Inflammatory macrophage treated with lipopolysaccharide for 1 hour (primary cell): ENCODE measurements around the gene BANP.
"Not testable (repeated sequence)": the region's sequence is repeated elsewhere in the genome, so short reads cannot be mapped to it uniquely, and the experiment has no call there.

Experiments used
- DNase-seq, 2 donors: peaks; one replicate each; pipeline ENCODE4 v3.0.0-alpha.2; 2020 to 2022

The BANP gene

DNA sequence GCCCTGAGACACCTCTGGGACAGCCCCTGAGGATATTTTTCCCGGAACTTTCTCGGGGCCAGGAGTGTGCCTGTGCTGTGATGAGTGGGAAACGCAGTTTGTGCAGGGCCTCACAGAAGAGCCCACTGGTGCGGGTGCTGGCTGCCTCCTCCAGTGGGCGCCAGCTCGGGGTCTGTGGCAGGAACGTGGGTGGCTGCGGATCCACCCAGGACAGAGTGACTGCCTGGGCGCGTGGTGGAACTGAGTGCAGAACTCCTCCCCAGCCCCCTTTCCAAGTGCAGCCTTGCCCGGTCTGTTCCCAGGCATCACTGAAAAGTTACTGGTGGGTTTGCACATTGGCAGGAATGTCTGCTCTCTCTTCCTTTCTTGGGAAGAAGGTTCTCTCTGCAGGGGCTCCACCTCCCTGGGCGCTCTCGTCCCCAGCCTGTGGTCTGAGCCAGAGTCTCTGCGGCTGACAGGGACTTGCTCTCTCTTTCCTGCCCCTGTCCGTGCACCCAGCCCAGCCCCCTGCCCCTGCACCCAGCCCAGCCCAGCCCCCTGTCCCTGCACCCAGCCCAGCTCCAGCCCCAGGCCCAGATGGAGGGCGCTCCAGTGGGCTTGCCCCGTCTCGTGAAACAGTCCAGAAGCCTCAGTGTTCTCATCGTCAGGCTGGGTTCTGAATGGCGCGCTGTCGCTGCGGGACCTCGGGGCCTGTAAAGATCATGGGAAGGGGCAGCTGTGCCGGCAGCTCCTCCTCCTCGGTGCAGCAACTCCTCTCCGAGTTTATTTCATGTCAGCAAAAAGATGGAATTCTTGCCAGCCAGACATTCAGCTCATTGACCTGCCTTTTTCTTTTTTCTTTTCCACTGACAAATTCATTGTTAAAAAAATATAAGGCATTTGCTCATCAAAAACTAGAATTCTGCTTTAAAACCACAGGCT, 117.5 kb downstream of the BANP start:
- no peak for DNase-seq

DNA sequence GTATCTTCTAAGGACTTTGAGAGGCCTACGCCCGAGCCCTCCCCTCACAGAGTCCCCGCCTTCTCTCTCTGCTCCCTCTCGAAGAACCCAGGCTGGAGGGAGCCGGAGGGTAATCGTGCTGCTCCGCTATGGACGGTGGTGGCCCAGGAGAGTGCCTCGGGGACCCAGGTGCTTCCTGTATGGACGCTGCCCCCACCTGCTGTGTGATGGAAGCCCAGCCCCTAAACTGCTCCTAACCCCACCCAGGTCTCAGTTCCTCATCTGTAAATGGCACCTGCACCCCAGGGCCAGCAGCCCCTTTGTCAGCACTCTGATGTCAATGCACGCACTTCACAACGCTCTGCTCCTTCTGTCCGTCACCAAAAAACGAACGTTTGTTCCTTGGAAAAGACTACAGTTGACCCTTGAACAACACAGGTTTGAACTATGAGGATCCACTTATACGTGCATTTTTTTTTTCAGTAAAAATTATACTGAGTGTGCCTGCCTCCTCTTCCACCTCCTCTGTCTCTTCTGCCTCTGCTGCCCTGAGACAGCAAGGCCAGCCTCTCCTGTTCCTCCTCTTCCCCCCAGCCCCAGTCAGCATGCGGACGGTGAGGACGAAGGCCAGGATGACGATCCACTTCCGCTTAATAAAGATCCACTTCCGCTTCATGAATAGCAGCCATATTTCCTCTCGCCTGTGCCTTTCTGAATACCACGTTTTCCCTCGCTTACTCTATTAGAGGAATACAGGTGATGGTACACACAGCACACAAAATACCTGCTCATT, 118.3 kb downstream of the BANP start:
- DNase-seq, result no peak

DNA sequence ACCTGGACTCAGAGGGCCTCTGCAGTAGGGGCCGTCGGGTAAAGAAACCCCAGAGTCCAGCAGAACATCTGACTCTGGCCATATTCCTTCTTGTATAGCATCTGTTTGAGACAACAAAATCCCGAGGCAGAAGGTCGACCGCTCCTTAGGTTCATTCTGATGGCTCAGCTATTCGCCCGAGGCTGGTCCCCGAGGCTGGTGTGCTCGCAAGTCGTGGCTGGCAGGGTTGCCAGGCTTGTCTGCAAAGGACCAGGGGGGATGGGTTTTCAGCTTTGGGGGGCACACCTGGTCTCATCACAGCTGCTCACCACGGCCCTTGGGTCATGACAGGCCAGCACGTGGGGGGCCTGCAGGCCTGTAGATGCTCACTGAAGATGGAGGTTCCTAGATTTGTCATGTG, 119.1 kb downstream of the BANP start:
- no peak for DNase-seq

DNA sequence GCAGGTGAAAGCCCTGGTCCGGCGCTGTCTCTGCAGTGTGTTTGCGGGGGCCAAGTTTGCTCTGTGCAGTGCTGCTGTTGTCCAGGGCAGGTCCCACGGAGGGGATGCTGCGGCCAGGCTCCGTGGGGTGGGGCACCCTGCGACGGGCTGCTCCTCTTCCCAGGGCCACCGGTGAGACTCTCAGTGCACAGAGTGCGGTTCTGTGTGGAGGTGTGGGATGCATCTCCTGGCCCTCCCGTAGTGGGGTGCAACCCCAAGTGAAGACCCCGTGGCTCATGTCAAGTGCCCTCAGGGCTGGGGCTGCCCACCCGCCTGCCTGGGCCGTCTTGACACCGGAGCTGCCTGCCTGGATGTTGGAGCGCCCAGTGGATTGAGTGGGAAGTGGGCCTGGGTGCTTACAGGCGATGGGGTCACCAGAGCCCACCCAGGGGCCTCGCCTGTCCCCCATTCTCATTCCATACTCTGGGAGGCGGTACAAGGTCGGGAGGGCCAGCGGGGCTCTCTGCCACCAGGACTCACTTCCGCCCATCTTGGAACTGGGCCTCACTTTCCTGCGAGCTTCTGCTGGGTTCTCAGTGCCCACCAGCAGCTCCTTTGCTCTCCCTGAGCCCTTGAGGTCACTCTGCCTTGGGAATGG, 119.9 kb downstream of the BANP start:
- DNase-seq, result no peak

DNA sequence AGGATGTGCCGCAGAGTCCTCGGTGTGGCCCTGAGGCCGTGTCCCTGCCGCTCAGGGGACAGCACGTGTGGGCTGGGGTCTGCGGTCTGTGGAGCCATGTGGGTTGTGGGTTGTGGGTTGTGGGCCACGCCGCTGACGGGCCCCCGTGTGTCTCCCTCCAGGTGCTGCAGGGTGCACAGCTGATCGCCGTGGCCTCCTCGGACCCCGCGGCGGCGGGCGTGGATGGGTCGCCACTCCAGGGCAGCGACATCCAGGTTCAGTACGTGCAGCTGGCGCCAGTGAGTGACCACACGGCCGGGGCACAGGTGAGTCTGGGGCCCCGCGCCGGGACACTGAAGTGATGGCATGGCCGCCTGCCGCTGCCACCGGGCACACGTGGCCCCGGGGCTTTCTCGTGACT, 120.7 kb downstream of the BANP start:
- DNase-seq, result no peak

DNA sequence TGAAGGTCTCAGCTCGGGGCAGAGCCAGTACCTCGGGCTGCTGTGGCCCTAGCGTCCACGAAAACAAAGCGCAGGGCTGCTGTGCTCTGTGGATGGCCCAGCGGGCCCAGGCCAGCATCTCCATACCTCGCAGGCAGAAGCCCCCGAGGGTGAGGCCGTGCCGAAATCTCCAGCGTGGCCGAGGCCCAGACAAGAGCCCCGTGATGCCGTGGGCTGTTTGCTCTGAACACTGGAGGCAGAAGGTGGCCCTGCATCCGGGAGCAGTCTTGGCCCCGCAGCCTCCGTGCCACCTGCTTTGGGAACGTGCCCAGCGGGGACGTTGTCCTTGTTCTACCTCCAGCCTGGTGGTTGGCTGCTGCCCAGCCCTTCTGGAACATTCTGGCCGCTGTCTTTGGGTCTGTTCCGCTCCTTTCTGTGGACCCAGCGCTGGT, 121.4 kb downstream of the BANP start:
- DNase-seq, result no peak

DNA sequence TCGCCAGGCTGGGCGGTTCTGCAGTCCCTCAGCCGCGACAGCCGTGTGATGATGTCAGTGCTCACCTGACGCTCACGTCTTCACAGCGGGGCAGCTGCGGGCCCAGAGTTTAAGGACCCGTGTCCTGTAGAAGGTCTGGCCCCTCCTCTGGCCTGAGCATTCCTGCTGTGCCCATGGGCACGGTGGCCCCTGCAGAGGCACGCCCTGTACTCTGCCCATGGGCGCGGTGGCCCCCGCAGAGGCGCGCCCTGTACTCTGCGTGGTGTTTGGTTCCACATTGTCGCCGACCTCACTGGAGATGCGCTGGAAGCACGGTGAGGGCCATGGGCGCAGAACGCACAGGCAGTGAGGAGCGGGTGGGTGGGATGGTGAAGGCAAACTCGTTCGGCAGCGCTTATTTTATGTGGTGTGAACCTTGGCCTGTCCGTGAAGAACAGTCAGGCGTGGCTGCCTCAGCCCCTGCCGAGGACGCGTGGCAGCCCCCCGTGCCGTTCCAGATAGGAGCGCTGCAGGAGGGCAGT, 122.0 kb downstream of the BANP start:
- no peak for DNase-seq

DNA sequence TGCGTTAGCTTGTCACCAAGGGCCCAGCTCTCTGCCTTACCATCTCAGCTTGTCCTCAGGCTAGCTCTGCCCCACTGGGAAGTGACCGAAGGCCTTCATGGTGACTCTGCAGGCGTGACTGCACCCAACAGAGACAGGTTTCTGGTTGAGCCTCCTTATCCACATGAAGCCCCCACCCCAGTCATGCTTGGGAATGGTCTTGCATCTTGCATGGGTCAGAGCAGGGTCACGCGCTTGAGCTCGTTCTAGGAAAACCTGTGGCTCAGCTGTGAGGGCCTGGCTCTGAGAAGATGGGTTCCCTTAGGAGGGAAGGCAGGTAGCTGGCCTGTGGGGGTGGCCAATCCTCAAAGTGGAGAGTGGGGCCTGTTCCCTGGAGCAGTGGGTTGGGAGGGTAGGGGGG, 122.8 kb downstream of the BANP start:
- no peak for DNase-seq

DNA sequence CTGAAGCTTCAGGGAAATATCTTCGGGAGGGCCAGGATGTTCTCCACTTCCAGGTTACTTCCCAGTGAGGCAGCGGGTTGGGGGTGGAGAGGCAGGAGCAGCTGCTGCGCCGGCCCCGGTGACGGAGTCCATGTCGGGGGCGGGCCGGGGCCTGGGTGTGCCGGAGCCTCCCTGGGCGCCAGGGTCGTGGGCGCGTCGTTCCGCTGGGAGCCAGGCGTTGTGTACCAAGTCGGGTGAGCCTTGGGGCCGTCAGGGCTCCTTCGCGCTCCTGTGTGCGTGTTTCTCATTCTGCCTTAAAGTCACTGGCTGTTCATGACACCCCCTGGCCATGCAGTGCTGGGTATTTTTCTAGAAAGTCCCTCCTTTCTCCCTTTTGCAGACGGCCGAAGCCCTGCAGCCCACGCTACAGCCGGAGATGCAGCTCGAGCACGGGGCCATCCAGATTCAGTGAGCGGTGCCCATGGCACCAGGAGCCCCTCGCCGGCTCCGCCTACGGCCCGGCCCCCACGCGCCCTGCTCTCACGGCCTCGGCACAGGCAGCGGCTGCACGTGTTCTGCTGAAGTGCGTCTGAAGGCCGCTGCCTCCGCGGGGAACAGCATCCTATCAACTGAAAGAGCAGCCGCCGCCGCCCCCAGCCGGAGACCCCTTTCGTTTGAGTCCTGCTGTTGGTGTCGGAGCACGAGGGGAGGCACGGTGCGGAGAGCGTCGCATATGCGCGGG, 125.1 kb downstream of the BANP start:
- DNase-seq, result peak in 1 of 2 donors; percentile 9

DNA sequence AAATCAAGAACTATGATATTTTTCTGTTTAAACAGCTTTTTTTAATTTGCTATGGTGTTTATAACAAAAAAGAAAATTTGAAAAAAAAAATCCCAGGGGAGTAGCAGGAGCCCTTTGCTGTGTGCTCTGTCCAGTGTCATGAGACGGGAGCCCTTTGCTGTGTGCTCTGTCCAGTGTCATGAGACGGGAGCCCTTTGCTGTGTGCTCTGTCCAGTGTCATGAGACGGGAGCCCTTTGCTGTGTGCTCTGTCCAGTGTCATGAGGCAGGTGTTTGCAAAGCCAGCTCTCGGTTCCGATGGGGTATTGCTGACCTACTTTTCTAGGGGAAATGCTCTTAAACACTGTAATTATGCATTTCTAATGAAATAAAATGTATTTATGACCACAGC, 125.7 kb downstream of the BANP start:
- DNase-seq, result not testable (repeated sequence)

DNA sequence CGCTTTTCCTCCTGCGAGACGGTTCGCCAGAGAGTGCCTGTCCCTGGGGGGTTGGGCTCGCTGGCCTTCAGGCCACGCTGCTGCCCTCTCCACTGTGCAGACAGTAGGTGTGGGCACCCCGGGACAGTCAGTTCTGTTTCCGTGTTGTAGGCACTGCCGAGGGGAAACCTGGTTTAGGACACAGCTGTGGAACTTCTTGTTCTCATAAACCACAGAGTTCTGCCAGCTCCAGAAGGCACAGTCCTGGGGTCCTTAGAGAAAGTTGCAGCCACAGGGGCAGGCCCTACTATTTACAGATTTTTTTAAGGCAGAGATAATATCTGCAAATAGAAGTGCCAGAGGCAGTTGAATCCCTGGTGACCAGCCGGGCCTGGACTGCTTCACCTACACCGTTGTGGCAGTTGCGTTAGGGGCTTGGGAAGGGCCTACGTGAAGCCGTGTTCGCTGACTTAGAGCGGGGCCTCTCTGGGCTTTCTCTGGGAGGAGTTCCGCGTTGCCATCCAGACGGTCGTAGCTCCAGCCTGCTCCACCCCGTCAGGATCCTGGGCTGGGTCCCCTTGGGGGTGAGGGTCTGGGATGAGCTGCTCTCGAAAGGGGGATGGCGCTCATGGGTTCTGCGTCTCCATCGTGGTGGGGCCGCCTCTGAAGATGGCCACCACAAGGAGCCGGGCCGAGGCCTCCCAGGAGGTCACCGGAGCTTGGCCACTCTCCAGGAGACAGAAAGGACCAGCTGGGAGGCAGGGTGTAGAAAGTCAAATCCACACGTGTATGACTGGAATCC, 126.3 kb downstream of the BANP start:
- DNase-seq, result no peak

DNA sequence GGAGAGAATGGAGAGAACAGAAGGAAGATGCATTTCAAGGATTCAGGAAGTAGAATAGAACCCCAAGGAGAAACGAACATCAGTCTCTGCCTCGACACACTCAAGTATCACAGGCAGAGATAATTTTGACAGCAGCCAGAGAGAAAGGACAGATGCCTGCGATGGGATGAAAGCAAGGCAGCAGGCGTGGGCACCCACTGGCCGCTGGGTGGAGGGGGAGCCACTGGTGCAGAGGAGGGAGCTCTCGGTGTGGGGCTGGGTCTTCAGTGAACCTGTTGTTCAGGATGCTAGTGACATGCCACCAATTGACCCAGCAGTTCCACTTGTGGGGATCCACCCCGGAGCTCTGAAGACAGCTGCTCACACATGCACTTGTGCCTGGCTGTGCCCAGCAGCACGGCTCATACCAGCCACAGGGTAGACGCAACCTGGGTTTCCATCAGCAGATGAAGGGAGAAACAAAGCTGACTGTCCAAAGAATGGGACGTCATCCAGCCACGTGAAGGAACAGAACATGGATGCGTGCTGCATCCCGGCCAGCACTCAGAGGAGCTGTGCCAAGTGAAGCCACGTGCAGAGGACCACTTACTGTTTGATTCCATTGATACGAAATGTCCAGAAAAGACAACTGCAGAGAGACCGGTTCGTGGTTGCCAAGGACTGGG, 127.0 kb downstream of the BANP start:
- DNase-seq, result no peak

DNA sequence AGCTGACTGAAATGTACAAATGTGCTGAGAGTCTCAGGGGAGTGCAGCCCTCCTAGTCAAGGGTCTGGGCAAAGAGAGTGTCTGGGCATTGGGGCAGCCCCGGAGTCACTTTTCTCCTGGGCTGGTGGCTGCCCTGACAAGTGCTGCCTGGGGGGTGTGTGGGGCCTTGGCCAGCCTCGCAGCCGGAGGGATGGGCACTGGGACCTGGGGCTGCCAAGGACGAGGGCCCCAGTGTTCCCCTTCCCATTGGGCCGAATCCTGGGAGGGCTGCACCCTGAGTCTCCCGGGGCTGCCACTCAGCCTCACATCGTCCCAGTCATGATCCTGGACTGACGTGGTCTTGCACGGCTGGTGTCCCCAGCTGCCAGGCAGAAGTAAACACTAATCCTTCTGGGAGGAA, 132.3 kb downstream of the BANP start:
- DNase-seq, result no peak

DNA sequence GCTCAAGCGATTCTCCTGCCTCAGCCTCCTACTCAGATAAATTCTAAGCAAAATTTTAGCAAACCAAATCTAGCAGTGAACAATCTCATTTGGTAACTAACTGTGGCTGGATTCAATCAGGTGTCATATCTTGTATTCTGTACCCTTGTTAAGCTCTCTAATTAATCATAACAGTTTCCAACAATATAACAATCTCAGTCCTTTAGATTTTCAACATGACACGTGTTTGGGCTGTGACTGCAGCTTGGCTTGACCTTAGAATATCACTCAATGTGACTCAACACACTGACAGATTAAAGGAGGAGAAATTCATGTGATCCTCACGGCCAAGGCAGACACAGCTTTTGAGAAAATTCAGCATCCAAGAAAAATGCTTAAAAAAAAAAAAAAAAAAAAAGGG, 133.6 kb downstream of the BANP start:
- DNase-seq, result no peak

DNA sequence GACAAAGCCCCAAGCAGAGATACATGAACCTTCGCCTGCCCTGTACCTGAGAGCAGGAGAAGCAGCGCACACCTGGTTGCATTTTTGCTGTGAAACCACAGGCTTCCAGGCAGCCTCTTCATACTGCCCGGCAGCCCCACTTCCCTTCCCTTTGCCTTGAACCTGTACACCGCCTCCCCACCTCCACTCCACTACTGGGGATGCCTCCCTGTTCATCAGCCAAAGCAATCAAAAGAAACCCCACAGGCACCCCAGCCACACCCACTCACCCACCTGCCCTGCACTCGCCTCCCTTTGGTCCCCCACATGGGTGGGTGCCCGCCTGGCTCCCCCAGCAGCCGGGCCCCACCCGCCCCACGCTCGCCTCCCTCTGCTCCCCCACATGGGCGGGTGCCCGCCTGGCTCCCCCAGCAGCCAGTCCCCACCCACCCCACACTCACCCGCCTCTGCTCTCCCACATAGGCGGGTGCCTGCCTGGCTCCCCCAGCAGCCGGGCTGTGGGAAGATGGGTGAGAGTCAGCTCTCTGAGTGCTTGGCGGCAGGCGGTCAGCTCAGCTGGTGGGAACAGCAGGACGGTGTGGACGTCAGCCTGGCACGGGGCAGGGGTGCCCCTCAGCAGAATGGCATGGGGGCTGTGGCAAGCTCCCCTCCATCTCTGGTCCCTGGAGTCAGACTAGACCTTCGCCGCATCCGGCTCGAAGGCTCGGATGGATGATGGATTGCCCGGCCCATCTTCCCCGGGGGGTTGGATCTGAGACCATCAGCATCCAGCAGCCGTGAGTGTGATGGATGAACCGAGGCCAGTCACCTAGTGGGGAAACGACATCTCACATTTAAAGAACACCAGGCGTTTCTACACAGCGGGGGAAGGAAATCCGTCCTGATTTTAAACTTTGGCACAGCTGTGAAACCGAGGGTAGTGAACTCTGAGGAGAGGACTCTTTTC, 135.6 kb downstream of the BANP start:
- DNase-seq, result no peak

DNA sequence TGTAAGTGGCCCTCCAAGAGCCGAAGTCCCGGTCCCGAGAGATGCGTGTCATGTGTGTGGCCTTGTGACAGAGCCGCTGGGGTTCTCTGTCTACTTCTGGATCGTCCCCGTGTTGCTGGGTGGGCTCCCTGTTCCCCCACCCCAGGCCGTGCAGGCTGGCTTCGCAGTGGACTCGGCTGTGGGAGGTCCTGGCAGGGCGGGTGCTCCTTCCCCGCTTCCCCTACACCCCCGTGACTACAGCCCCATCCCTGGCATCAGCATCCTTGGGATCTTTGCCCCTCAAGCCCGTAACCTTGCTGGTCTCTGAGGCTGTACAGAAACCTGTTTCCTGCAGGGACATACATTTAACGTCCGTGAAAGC, 136.3 kb downstream of the BANP start:
- no peak for DNase-seq

DNA sequence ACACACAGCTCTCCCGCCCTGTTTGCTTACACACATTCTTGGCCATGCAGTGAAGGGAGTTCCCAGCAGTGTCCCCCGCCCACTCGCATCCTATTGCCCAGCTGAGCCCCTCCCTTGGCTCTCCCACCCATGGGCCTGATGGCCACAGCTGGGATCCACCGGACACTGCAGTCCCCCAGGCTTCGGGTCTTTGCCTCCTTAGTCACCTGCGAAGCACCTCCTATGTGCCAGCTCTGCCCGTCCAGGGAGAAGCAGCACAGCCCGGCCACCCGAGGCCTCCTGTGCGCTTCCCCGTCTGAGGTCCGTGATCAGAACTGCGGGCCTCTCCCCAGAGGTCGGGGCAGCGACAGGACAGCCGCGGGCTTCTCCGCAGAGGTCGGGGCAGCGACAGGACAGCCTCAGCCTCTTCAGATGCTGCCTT, 136.9 kb downstream of the BANP start:
- DNase-seq, result peak; percentile 27 to 60

DNA sequence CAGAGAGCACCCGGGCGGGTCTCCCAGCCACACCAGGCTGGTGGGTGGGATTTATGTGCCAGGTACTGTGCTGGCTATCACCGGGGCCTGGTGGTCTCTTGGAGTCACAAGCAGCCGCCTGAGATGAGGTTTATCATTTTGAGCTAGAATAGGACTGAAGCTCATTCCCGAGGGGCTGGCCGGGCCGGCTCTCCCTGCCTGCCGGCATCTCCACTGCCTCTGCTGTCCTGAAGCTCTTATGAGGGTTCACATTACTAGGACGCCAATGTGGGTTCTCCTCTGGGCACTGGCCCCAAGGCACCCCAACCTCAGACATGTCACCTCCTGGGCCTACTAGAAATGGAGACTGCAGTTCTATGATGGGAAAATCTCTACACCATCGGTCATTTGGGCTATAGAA, 137.4 kb downstream of the BANP start:
- DNase-seq, result not testable (repeated sequence)

DNA sequence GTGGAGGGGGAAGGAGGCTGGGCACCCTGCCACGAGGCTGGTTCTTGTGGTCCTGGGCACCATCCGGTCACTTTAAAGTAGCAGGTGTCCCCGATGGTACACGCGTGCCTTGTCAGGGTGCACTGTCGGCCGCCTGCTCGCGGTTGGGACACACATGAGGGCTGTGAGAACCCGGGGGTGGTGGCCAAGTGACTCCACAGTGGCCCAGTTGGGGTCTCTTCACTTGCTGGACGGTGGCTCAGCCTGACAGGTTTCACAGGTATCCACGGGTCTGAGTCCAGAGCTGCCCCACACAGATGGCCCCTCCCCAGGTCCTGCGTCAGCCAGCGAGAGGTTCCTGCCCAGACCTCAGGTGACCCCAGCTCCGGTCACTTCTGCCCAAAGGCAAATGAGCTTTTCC, 137.8 kb downstream of the BANP start:
- not testable (repeated sequence) for DNase-seq
